H7 (cell line): ENCODE measurements around the gene ETS2. TPM values are rescaled to one million over a fixed set of nuclear protein-coding genes. Genes with fewer than 3 reads are reported as not detected.

ENCODE experiments used
- DNase-seq: peaks from one replicate; pipeline ENCODE4 v3.0.0; 2012
- H3K27me3 ChIP-seq: 2 replicates; pipeline ENCODE4 v1.6.0; 2011; ENCODE audit warnings: mild to moderate bottlenecking, low read length; ENCODE audit not compliant: control insufficient read depth, insufficient read depth
- H3K36me3 ChIP-seq: replicated peaks from 2 replicates; pipeline ENCODE4 v1.5.1; 2011; ENCODE audit warnings: low read length; ENCODE audit not compliant: control insufficient read depth, insufficient read depth
- H3K4me3 ChIP-seq: 2 replicates; pipeline ENCODE4 v1.5.1; 2011; ENCODE audit warnings: low read depth, mild to moderate bottlenecking, control low read depth, low read length, moderate library complexity; ENCODE audit not compliant: insufficient read depth
- total RNA-seq: library from RNA; depleted of rRNA; stranded (reverse); fragments of >200 nt; shearing (Covaris generic); gene quantifications from 2 replicates; pipeline ENCODE4 v1.2.3, GENCODE V29; 2014

Gene ETS2
- total RNA-seq, 1 experiment from 2014 or later = 47.9 TPM

DNA sequence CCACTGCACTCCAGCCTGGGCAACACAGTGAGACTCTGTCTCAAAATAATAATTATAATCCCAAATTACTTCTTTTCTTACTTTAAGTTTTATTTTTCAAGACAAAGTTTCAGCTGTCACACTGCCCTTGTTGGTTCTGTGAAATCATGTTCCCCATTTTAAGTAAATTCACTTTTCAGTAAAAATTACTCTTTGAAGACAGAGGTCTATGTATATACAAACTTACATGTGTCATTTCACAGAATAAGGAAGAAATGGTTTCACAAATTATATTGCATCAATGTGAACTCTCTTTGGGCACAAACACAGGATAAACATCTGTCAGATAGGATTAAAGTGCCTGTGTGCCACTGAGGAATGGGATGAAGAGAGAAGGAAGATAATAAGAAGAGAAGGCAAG, 33.1 kb upstream of the ETS2 start:
- H3K4me3 ChIP-seq = no peak overlapping the region

GRCh38 chr21:38773099-38774061, 32.3 kb upstream of the ETS2 start:
- no peaks in the 10 kb centered on the region; the same call in 1 of the 2 replicates for H3K27me3 ChIP-seq
- no peak overlapping the region for H3K4me3 ChIP-seq
- no peaks in the 10 kb centered on the region for H3K36me3 ChIP-seq
- DNase-seq = no peak

More for the DNA sequence above, 33.1 kb upstream of the ETS2 start:
- Histone ChIP-seq H3K36me3 (no peaks in the 10 kb centered on the region), H3K27me3 (no peaks in the 10 kb centered on the region; the same call in 1 of the 2 replicates)
- DNase-seq = no peak

- Histone ChIP-seq H3K36me3 (no peaks in the 10 kb centered on the region), H3K4me3 (no peak overlapping the region), H3K27me3 (no peaks in the 10 kb centered on the region; the same call in 1 of the 2 replicates)
- DNase-seq = no peak
These were observed 31.6 kb upstream of the ETS2 start for GRCh38 chr21:38774152-38774551.

DNA sequence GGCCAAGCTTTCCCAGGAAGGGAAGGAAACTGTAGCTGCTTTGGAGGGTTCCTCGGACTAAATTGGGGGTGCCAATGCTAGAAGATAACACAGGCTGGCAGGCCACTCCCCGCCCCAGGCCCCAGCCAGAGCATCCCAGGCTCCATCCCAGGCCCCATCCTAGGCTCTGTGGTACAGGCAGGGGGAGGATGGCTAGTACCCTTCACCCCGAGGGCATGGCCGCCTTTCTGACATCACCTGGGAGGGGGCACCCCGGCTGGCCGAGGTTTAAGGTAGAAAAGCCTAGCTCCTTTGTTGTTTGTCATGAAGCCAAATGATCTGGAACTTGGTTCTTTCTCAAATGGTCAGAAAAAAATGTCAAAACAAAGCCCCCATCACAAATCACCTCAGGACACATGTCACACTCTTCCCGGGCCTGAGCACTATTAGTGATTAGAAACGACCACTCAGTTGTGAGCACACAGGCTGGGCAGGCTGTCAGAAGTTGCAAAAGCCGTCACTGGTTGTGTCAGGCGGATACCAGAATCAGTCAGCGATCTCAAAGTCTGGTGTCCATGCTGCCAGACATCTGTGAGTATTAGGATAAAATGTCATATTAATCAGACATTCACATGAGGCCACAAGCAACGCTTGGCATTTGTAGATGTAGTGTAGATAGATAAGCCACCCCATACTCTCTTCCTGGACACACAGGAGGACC, 31.0 kb upstream of the ETS2 start:
- H3K36me3 ChIP-seq = no peaks in the 10 kb centered on the region
- H3K4me3 ChIP-seq = no peak overlapping the region
- H3K27me3 ChIP-seq = no peaks in the 10 kb centered on the region; the same call in 1 of the 2 replicates
- DNase-seq = no peak

DNA sequence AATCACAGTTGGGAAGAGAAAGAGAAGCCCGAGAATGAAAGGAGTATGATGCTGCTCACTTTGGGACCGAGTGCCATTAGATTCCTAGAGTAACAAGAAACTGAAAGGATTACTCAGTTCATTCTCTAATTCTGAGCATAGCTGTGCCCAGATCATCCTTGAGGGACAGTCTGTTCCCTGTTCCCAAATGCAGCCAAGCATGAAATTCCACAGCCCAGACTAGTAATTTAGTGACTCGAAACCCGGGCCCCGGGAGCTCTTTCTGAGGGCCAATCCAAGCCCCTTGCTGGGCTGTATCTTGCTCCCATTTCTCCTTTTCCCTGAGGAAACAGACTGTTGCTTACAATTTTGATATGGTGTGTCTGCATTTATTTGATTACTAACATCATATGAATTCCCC, 30.0 kb upstream of the ETS2 start:
- Histone ChIP-seq H3K4me3 (no peak overlapping the region), H3K27me3 (no peaks in the 10 kb centered on the region; the same call in 1 of the 2 replicates), H3K36me3 (no peaks in the 10 kb centered on the region)
- no peak for DNase-seq

DNA sequence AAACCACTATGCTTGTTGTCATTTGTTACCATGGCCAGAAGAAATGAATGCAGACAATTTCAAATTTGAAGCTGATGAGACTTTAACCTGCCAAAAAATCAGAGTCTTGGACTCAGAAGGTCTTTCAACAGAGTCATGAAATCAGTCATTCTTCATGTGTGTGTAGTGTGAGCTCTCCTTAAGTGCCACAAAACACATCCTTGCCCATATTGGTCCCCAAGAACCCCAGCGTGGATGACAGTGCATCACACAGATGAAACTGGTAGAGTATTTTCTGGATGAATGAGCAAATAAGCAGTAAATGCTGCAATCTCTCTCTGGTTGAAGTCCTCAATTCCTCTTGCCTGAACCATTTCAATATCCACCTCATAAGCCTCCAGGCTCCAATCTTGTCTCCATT, 28.7 kb upstream of the ETS2 start:
- no peaks in the 10 kb centered on the region for H3K27me3 ChIP-seq
- no peaks in the 10 kb centered on the region for H3K36me3 ChIP-seq
- DNase-seq = no peak
- H3K4me3 ChIP-seq = no peak overlapping the region

GRCh38 chr21:38777531-38777930, 28.2 kb upstream of the ETS2 start:
- DNase-seq = no peak
- Histone ChIP-seq H3K4me3 (no peak overlapping the region), H3K36me3 (no peaks in the 10 kb centered on the region), H3K27me3 (no peaks in the 10 kb centered on the region)

- DNase-seq = no peak
- no peaks in the 10 kb centered on the region for H3K27me3 ChIP-seq
- H3K36me3 ChIP-seq = no peaks in the 10 kb centered on the region
- no peak overlapping the region for H3K4me3 ChIP-seq
These were observed 24.9 kb upstream of the ETS2 start for GRCh38 chr21:38780879-38781278.

GRCh38 chr21:38784458-38785266, 21.1 kb upstream of the ETS2 start:
- no peak for DNase-seq
- Histone ChIP-seq H3K4me3 (no peak overlapping the region), H3K27me3 (no peaks in the 10 kb centered on the region), H3K36me3 (no peaks in the 10 kb centered on the region)

- no peak overlapping the region for H3K4me3 ChIP-seq
- DNase-seq = no peak
- no peaks in the 10 kb centered on the region for H3K27me3 ChIP-seq
- no peaks in the 10 kb centered on the region for H3K36me3 ChIP-seq
These were observed 20.2 kb upstream of the ETS2 start for GRCh38 chr21:38785483-38785882.

DNA sequence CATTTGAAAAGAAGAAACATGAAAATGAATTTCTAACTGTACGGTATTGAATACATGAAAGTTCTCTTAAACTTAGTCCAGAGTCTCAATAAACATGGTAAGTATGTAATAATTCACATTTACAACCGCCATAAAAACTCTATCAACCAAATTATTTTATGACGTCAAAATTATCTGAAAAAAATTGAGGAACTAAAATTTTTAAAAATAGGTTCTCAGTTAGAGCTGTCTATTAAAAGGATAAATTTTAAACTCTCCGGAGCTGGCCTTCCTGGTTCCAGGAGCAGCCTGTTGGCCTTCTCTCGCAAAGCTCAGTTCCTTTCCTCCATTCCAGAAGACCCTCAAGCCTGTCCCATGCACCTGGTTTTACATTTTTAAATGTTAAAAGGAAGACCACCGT, 18.7 kb upstream of the ETS2 start:
- Histone ChIP-seq H3K4me3 (no peak overlapping the region), H3K36me3 (no peaks in the 10 kb centered on the region), H3K27me3 (no peaks in the 10 kb centered on the region)
- no peak for DNase-seq

DNA sequence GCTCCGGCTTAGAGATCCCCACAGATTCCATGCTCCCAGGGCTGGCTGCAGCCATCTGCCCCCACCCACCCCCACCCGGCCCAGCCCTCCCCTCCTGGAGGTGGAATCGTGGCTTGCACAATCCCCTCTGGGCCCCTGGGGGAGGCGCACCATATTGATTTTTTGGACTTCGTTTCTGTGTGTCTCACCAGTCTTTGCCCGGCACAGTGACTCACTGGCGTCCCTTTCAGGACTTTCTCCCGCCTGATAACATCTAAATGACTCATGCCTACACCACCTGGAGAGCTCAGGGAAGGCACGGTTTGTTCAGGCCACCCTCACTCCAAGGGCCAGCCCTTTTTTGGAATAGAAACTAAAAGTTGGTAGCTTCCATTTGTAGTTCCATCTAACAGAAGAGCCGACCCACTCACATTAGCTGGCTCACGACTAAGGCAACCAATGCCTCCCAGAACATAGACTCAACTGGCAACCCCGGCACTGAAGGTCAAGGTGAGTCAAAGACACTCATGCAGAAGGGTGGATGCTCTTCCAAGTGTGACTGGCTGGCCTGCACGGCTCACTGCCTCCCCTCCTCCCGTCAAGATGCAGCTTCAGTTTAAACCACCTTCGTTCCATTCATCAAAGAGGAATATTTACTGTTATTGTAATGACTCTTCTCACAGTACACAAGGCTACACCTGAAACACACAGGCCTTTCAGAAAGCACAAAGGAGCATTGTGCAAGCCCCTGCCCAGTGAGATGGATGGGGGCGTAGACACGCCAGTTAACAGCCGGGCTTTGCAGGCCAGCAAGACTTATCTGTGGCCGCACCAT, 18.1 kb upstream of the ETS2 start:
- peak; percentile 60 for DNase-seq
- H3K4me3 ChIP-seq = no peak overlapping the region
- no peaks in the 10 kb centered on the region for H3K27me3 ChIP-seq
- H3K36me3 ChIP-seq = no peaks in the 10 kb centered on the region

GRCh38 chr21:38788275-38788905, 17.3 kb upstream of the ETS2 start:
- Histone ChIP-seq H3K27me3 (no peaks in the 10 kb centered on the region), H3K4me3 (no peak overlapping the region), H3K36me3 (no peaks in the 10 kb centered on the region)
- no peak for DNase-seq
